B cell (primary cell): ENCODE data around the gene PTH1R.

ENCODE experiments used
- CTCF ChIP-seq: fragments of 200-600 bp; IDR thresholded peaks from one replicate; pipeline ENCODE4 v1.8.0; 2022; ENCODE audit warnings: antibody characterized with exemption, mild to moderate bottlenecking
- EZH2 ChIP-seq: IDR thresholded peaks from 2 replicates; pipeline ENCODE4 v1.6.1; 2012; ENCODE audit warnings: borderline replicate concordance, low read depth, mild to moderate bottlenecking, moderate library complexity, low read length; ENCODE audit not compliant: insufficient read depth, poor library complexity, severe bottlenecking

GRCh38 chr3:46950650-46951241 lies 73.2 kb downstream of the PTH1R start:
- TF ChIP-seq CTCF, result no peak
- no peak for TF ChIP-seq EZH2
